OCI-LY1 (cell line): ENCODE measurements around the gene DTNBP1.
A peak's percentile ranks its signal among the peaks of the same experiment; 100 is the strongest.

Experiments
- CTCF ChIP-seq: fragments of 200-600 bp; sonication (generic), shearing (Covaris generic); IDR thresholded peaks from 2 replicates; pipeline ENCODE4 v1.5.1; 2017; ENCODE audit warnings: mild to moderate bottlenecking, antibody characterized with exemption, low read length, moderate library complexity, mixed read lengths
- EZH2 ChIP-seq: fragments of 200-600 bp; sonication (generic), shearing (Covaris generic); IDR thresholded peaks from 2 replicates; pipeline ENCODE4 v1.8.0; 2017; ENCODE audit warnings: borderline replicate concordance, mixed run types, mild to moderate bottlenecking, antibody characterized with exemption, low read length, moderate library complexity, mixed read lengths

- TF ChIP-seq CTCF = 0 out of 2 replicates have a peak, but pooled peaks have one; percentile 4
- TF ChIP-seq EZH2 = no peak
Observed at GRCh38 chr6:15516378-15516777, 146.4 kb downstream of the DTNBP1 start.
